ENCODE results near the gene PPP1R12C. TPM values are rescaled to one million over a fixed set of nuclear protein-coding genes. Genes with fewer than 3 reads are reported as not detected.

Gene PPP1R12C
- total RNA-seq, 6 experiments from 2014 or later, result 35.6 to 48.1 (median 41.7) TPM

GRCh38 chr19:55086730-55087541, 30.5 kb downstream of the PPP1R12C start:
- TF ChIP-seq POLR2A (IDR thresholded peaks at IDR 0.05) (peak; percentile 15), CTCF (IDR thresholded peaks at IDR 0.05) (no peak)
- 7% methylated on average over 37 of the region's 74 CpGs for WGBS (ENCODE audit: insufficient coverage, low coverage, low lambda C conversion rate, missing lambda C conversion rate)
- Histone ChIP-seq H3K4me3 (peak overlapping the region; percentile 27 to 39 (median 33)), H3K27me3 (peaks cover 0 to 4% of the 10 kb centered on the region in 2 donors), H3K4me1 (peaks cover 0 to 12% (median 4%) of the 10 kb centered on the region in 4 donors), H3K36me3 (peaks cover 0 to 5% (median 0%) of the 10 kb centered on the region in 4 donors), H3K27ac (no peak overlapping the region), H3K9me3 (no peaks in the 10 kb centered on the region)
- ATAC-seq (peak; percentile 82 to 91 (median 84)), DNase-seq (peak; percentile 84 to 92 (median 86))
- intact Hi-C loops (cut with DNase I), result no loop called here

- WGBS (ENCODE audit: insufficient coverage, low coverage, low lambda C conversion rate, missing lambda C conversion rate), result 11% methylated on average over 12 of the region's 35 CpGs
- TF ChIP-seq POLR2A (IDR thresholded peaks at IDR 0.05) (no peak), CTCF (IDR thresholded peaks at IDR 0.05) (no peak)
- no peak for DNase-seq
- Histone ChIP-seq H3K4me3 (peak overlapping the region in 2 of 3 donors; percentile 33 to 39), H3K27me3 (peaks cover 0 to 8% of the 10 kb centered on the region in 2 donors), H3K9me3 (no peaks in the 10 kb centered on the region), H3K36me3 (peaks cover 0 to 3% (median 0%) of the 10 kb centered on the region in 4 donors), H3K27ac (no peak overlapping the region), H3K4me1 (peaks cover 0 to 15% (median 4%) of the 10 kb centered on the region in 4 donors)
- intact Hi-C loops (cut with DNase I), result no loop called here
- ATAC-seq, result no peak
Observed at GRCh38 chr19:55085923-55086715, 31.3 kb downstream of the PPP1R12C start.

GRCh38 chr19:55084416-55084815, 33.0 kb downstream of the PPP1R12C start:
- no peak for ATAC-seq

More at GRCh38 chr19:55084416-55084815, 33.0 kb downstream of the PPP1R12C start:
- H3K9me3 ChIP-seq, result no peaks in the 10 kb centered on the region
- H3K36me3 ChIP-seq, result no peaks in the 10 kb centered on the region
- WGBS (ENCODE audit: insufficient coverage, low coverage, low lambda C conversion rate, missing lambda C conversion rate), result 53% methylated on average over 5 of the region's 10 CpGs
- peaks cover 0 to 8% of the 10 kb centered on the region in 2 donors for H3K27me3 ChIP-seq
- DNase-seq, result no peak
- H3K27ac ChIP-seq, result no peak overlapping the region
- intact Hi-C loops (cut with DNase I), result no loop called here
- H3K4me1 ChIP-seq, result peaks cover 0 to 20% (median 4%) of the 10 kb centered on the region in 4 donors
- TF ChIP-seq CTCF (IDR thresholded peaks at IDR 0.05), result no peak
- no peak for TF ChIP-seq POLR2A (IDR thresholded peaks at IDR 0.05)
- no peak overlapping the region for H3K4me3 ChIP-seq

Measured in right lobe of liver (tissue), 6 donors.